ENCODE data around the gene RBBP8NL. TPM values are rescaled to one million over a fixed set of nuclear protein-coding genes. Genes with fewer than 3 reads are reported as not detected.
A peak's percentile ranks its signal among the peaks of the same experiment; 100 is the strongest.

Gene RBBP8NL
- polyA plus RNA-seq, 2 of the 4 experiments (the other 2 are of a cell fraction), result not detected

DNA sequence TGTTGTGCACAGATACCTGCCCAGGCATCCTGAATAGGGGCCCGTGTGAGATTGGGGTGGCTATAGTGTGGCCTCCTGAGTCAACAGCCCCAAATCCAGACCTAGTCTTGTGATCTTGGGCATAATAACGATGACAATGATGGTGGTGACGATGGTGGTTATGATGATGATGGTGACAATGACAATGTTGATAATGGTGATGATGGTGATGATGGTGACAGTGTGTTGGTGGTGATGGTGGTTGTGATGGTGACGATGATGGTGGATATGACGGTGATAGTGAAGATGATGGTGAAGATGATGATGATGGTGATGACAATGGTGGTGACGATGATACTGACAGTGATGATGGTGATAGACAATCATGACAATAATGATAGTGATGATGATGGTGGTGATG lies 45.5 kb downstream of the RBBP8NL start:
- Histone ChIP-seq H3K27ac (peak overlapping the region; percentile 78 to 91), H3K4me1 (peaks cover 51% of the 10 kb centered on the region), H3K4me3 (no peak overlapping the region), H3K4me2 (peak overlapping the region; percentile 62), H3K9me3 (no peaks in the 10 kb centered on the region)
- DNase-seq (ENCODE audit: low read depth in 1 of 2, low spot score in 1 of 2) (no peak), FAIRE-seq (no peak), ATAC-seq (no peak)
- CTCF ChIA-PET, result interaction anchor here (0.9 to 11.0 kb wide), 27 partner anchors 8 to 371 kb away, joined by 3 to 290 read pairs (median 12); partner anchors contain the start of genes ADRM1 and LAMA5
- WGBS (ENCODE audit: missing lambda C conversion rate), result 95% methylated on average over 6 of the region's 6 CpGs
- POLR2A ChIA-PET, result interaction anchor here (1.4 kb wide), 1 partner anchor 13 kb away, joined by 3 read pairs; no protein-coding TSS in a partner anchor
- TF ChIP-seq, protein P1, sequence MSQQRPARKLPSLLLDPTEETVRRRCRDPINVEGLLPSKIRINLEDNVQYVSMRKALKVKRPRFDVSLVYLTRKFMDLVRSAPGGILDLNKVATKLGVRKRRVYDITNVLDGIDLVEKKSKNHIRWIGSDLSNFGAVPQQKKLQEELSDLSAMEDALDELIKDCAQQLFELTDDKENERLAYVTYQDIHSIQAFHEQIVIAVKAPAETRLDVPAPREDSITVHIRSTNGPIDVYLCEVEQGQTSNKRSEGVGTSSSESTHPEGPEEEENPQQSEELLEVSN (IDR thresholded peaks at IDR 0.05; ENCODE audit: borderline replicate concordance, low read depth), result no peak
- TF ChIP-seq TFCP2L1 (CRISPR knock-in tag; IDR thresholded peaks at IDR 0.05) (no peak), HDAC2 (IDR thresholded peaks at IDR 0.05) (no peak), CHD4 (IDR thresholded peaks at IDR 0.05; ENCODE audit: borderline replicate concordance) (no peak), ZC3H11A (IDR thresholded peaks at IDR 0.05) (no peak; the same call in 1 of the 2 replicates), CHD2 (IDR thresholded peaks at IDR 0.05; ENCODE audit: low read length, partially characterized antibody) (no peak), KDM1A (IDR thresholded peaks at IDR 0.05; ENCODE audit: low read depth) (no peak), ZNF302 (CRISPR knock-in tag; IDR thresholded peaks at IDR 0.05) (no peak), RFX5 (IDR thresholded peaks at IDR 0.05) (no peak), HOXB13 (CRISPR knock-in tag; IDR thresholded peaks at IDR 0.05; ENCODE audit: low read depth) (no peak), EHF (CRISPR knock-in tag; IDR thresholded peaks at IDR 0.05) (no peak), KDM5A (IDR thresholded peaks at IDR 0.05) (no peak), FOSB (CRISPR knock-in tag; IDR thresholded peaks at IDR 0.05) (no peak), RAD21 (conservative IDR thresholded peaks at IDR 0.05 in 1 of 2, IDR thresholded peaks at IDR 0.05 in 1 of 2) (no peak), MAFK (IDR thresholded peaks at IDR 0.05; ENCODE audit: partially characterized antibody) (no peak), HOXB5 (CRISPR knock-in tag; IDR thresholded peaks at IDR 0.05) (no peak), ZFP36 (IDR thresholded peaks at IDR 0.05; ENCODE audit: borderline replicate concordance, partially characterized antibody) (no peak)
- TF ChIP-seq, protein P2, sequence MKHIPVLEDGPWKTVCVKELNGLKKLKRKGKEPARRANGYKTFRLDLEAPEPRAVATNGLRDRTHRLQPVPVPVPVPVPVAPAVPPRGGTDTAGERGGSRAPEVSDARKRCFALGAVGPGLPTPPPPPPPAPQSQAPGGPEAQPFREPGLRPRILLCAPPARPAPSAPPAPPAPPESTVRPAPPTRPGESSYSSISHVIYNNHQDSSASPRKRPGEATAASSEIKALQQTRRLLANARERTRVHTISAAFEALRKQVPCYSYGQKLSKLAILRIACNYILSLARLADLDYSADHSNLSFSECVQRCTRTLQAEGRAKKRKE (CRISPR knock-in tag; IDR thresholded peaks at IDR 0.05; ENCODE audit: low read depth), result no peak

DNA sequence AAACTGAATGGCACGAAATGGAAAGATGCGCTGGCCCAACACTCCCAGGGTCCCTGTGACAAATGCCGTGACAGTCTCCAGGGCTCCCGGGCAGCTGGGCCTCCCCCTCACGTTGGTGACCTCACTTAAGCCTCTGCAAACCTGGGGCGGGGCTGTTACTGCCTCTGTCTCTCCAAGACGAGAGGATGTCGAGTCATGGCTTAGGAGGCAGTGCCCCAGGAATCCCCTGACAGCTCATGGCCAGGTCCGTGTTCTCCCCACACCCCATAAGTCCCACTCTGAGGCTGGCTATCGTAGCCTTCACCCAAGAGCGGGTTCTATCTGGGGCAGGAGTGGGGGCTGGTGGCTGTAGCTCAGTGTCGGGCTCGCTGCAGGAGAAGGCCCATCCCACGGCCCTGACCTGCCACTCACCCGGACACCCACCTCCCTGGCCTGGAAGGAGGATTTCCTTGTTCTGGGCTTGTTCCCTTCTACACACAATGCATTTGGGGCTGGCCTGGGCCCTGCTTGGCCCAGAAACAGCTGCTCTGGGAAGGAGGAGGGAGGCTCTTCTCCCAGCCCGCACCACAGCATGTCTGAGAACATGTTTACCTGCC lies 46.0 kb downstream of the RBBP8NL start:
- H3K4me1 ChIP-seq, result peaks cover 56% of the 10 kb centered on the region
- H3K4me3 ChIP-seq, result no peak overlapping the region
- peak overlapping the region; percentile 62 for H3K4me2 ChIP-seq
- peak overlapping the region; percentile 78 to 91 for H3K27ac ChIP-seq
- ChIA-PET POLR2A (no interaction called here), CTCF (interaction anchor here (1.1 to 11.0 kb wide), 9 partner anchors 9 to 83 kb away, joined by 4 to 290 read pairs (median 29); partner anchors contain the start of genes ADRM1 and LAMA5)
- FAIRE-seq (no peak), ATAC-seq (peak; percentile 31 to 35; a peak in 5 of 6 replicates), DNase-seq (ENCODE audit: low read depth in 1 of 2, low spot score in 1 of 2) (peak in 1 of 2 experiments; percentile 83)
- WGBS (ENCODE audit: missing lambda C conversion rate), result 32% methylated on average over 16 of the region's 16 CpGs
- no peak for TF ChIP-seq HDAC2 (IDR thresholded peaks at IDR 0.05)
- peak; percentile 78 for TF ChIP-seq MAFK (IDR thresholded peaks at IDR 0.05; ENCODE audit: partially characterized antibody)
- no peak for TF ChIP-seq RFX5 (IDR thresholded peaks at IDR 0.05)
- no peak for TF ChIP-seq ZSCAN20 (CRISPR knock-in tag; IDR thresholded peaks at IDR 0.05)
- TF ChIP-seq RAD21 (conservative IDR thresholded peaks at IDR 0.05 in 1 of 2, IDR thresholded peaks at IDR 0.05 in 1 of 2), result no peak
- 0 out of 2 replicates have a peak, but pooled peaks have one; percentile 24 for TF ChIP-seq NFE2L2 (conservative IDR thresholded peaks at IDR 0.05; ENCODE audit: low read length)
- no peak for TF ChIP-seq KDM5A (IDR thresholded peaks at IDR 0.05)
- no peak for TF ChIP-seq FOSL2 (IDR thresholded peaks at IDR 0.05)
- peak; percentile 27; the same call in 1 of the 2 replicates for TF ChIP-seq FOSL2 (CRISPR knock-in tag; IDR thresholded peaks at IDR 0.05)
- TF ChIP-seq NR3C1 (IDR thresholded peaks at IDR 0.05), result no peak
- TF ChIP-seq NPAS2 (CRISPR knock-in tag; IDR thresholded peaks at IDR 0.05; ENCODE audit: borderline replicate concordance), result no peak
- TF ChIP-seq, protein P3, sequence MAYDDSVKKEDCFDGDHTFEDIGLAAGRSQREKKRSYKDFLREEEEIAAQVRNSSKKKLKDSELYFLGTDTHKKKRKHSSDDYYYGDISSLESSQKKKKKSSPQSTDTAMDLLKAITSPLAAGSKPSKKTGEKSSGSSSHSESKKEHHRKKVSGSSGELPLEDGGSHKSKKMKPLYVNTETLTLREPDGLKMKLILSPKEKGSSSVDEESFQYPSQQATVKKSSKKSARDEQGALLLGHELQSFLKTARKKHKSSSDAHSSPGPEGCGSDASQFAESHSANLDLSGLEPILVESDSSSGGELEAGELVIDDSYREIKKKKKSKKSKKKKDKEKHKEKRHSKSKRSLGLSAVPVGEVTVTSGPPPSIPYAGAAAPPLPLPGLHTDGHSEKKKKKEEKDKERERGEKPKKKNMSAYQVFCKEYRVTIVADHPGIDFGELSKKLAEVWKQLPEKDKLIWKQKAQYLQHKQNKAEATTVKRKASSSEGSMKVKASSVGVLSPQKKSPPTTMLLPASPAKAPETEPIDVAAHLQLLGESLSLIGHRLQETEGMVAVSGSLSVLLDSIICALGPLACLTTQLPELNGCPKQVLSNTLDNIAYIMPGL (CRISPR knock-in tag; IDR thresholded peaks at IDR 0.05; ENCODE audit: borderline replicate concordance), result no peak
- no peaks in the 10 kb centered on the region for H3K9me3 ChIP-seq
